SH-SY5Y (cell line): ENCODE results near the gene SMARCD1.

Source experiments
- GATA2 ChIP-seq: IDR thresholded peaks from 2 replicates; pipeline ENCODE4 v1.6.1; 2011; ENCODE audit warnings: mild to moderate bottlenecking, low read depth, low read length
- GATA3 ChIP-seq: IDR thresholded peaks from 2 replicates; pipeline ENCODE4 v1.6.1; 2011; ENCODE audit warnings: low read depth, mild to moderate bottlenecking, low read length, moderate library complexity

GRCh38 chr12:50104417-50105366 lies 19.6 kb downstream of the SMARCD1 start:
- TF ChIP-seq GATA2 (no peak), GATA3 (no peak)
